GM18505 (cell line): ENCODE data around the gene CMAS.
"Not testable (repeated sequence)": the region's sequence is repeated elsewhere in the genome, so short reads cannot be mapped to it uniquely, and the experiment has no call there.

Experiments used
- ATAC-seq: cut with Tn5 transposase; IDR thresholded peaks from one replicate; pipeline ENCODE4 v1.9.1; 2021; ENCODE audit not compliant: unreplicated experiment
- POLR2A ChIP-seq: IDR thresholded peaks from 4 replicates; pipeline ENCODE4 v1.6.1; 2011; ENCODE audit warnings: borderline replicate concordance; ENCODE audit not compliant: insufficient read depth, insufficient read length; ENCODE audit errors: extremely low read depth

CMAS gene

GRCh38 chr12:22034709-22035506, 11.1 kb upstream of the CMAS start:
- no peak for TF ChIP-seq POLR2A
- ATAC-seq, result no peak

GRCh38 chr12:22037947-22038346, 8.1 kb upstream of the CMAS start:
- no peak for ATAC-seq
- TF ChIP-seq POLR2A, result no peak

GRCh38 chr12:22038734-22039133, 7.3 kb upstream of the CMAS start:
- no peak for ATAC-seq
- no peak for TF ChIP-seq POLR2A

- TF ChIP-seq POLR2A, result no peak
- ATAC-seq, result no peak
Measured at GRCh38 chr12:22039361-22039760, 6.7 kb upstream of the CMAS start.

GRCh38 chr12:22042976-22043669, 2.9 kb upstream of the CMAS start:
- no peak for ATAC-seq
- TF ChIP-seq POLR2A, result no peak

- no peak for TF ChIP-seq POLR2A
- no peak for ATAC-seq
Measured at GRCh38 chr12:22043943-22044342, 2.1 kb upstream of the CMAS start.

GRCh38 chr12:22044391-22044790, 1.6 kb upstream of the CMAS start:
- no peak for ATAC-seq
- no peak for TF ChIP-seq POLR2A

- TF ChIP-seq POLR2A, result no peak
- ATAC-seq, result peak; percentile 31
Measured at GRCh38 chr12:22046968-22047390, 961 bp downstream of the CMAS start.

- no peak for ATAC-seq
- no peak for TF ChIP-seq POLR2A
Measured at GRCh38 chr12:22047494-22047893, 1.5 kb downstream of the CMAS start.

GRCh38 chr12:22048351-22049041, 2.5 kb downstream of the CMAS start:
- no peak for ATAC-seq

GRCh38 chr12:22050078-22050477, 4.1 kb downstream of the CMAS start:
- no peak for TF ChIP-seq POLR2A
- no peak for ATAC-seq

More at GRCh38 chr12:22048351-22049041, 2.5 kb downstream of the CMAS start:
- TF ChIP-seq POLR2A, result no peak

GRCh38 chr12:22051114-22051698, 5.2 kb downstream of the CMAS start:
- no peak for ATAC-seq
- TF ChIP-seq POLR2A, result no peak

GRCh38 chr12:22052994-22053393, 7.0 kb downstream of the CMAS start:
- ATAC-seq, result not testable (repeated sequence)
